GM12892 (cell line): ENCODE measurements around the gene RAD23B.

Experiments used
- DNase-seq: peaks from one replicate; pipeline ENCODE4 v3.0.0; 2011; ENCODE audit not compliant: insufficient read length
- FAIRE-seq: peaks from 2 replicates; lab custom pipeline; 2011; peaks lifted over from hg19 to GRCh38; lab: Jason Lieb, UNC
- POLR2A ChIP-seq: IDR thresholded peaks from 2 replicates; pipeline ENCODE4 v1.6.1; 2011; ENCODE audit warnings: low read depth, low read length, control low read depth
- POLR2AphosphoS5 ChIP-seq: IDR thresholded peaks from 2 replicates; pipeline ENCODE4 v1.6.1; 2011; ENCODE audit warnings: low read depth, low read length, control low read depth
- TAF1 ChIP-seq: IDR thresholded peaks from 2 replicates; pipeline ENCODE4 v1.6.1; 2011; ENCODE audit warnings: low read depth, mild to moderate bottlenecking, control low read depth, low read length, borderline replicate concordance

The RAD23B gene

DNA sequence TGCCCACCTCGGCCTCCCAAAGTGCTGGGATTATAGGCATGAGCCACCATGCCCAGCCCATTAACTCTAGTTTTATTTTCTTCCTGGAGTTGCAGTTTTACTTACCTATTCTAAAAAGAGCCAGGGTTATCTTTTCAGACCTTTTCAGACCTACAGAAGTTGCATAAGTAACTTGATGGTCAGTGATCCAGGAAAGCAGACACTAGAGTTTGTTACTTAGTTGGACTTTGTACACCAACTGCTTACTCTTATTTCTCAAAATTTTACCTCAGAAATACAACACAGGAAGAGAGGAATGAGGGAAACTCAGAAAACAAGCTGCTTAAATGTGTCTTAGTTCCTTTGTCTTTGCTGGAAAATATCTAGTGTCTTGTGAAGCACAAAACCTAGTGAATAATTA, 25.4 kb downstream of the RAD23B start:
- no peak for FAIRE-seq
- TF ChIP-seq TAF1 (no peak), POLR2AphosphoS5 (no peak), POLR2A (no peak)
- DNase-seq = no peak

DNA sequence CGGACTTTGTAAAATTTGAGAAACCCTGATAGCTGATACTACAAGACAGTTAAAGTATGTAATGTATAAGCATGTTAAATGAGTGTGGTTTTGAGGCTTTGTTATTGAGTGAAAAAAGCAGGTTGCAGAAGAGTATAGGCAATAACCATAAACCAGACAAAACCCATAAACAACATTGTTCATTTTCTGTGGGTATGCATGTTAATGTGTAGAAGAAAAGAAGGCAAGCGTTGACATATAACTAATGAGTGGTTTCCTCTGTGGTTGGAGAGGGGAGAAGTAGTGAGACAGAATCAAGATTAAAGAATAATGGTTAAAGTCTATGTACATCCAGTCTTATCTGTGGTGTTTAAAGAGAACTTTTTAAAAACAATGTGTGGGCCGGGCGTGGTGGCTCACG, 26.2 kb downstream of the RAD23B start:
- FAIRE-seq = no peak
- TF ChIP-seq POLR2A (no peak), POLR2AphosphoS5 (no peak), TAF1 (no peak)
- no peak for DNase-seq

DNA sequence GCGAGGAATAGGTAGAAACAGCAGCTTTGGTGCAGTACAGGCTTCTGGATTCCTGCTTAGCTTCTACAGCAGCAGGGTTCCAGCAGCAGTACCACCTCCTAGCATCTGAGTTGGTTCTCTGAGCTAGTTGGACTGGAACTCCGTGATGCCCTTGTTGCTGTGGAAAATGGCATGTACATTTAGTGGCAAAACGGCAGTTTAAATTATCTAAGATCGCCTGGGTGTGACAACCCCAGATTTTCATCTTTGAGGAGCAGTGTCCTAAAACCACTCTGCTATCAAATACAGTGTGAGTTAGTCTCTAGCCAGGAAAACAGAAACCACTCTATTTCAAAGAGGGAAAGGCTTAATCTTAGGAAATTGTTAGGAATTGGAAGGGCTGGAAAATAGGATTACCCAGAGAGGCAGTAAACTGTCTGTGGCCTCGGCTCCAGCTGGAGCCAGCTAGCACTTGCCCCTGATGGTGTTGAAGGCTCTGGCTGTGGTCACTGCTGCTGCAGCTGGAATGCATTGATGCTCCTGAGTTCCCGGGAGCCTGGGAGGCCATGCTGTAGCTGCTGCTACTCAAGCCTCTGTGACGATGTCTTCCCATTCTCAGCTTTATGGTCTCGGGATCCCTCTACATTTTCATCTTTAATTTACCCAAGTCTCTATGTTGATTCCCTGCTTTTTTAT, 29.4 kb downstream of the RAD23B start:
- DNase-seq (no peak), FAIRE-seq (no peak)
- no peak for TF ChIP-seq POLR2A
- TF ChIP-seq TAF1 = no peak
- TF ChIP-seq POLR2AphosphoS5 = no peak

DNA sequence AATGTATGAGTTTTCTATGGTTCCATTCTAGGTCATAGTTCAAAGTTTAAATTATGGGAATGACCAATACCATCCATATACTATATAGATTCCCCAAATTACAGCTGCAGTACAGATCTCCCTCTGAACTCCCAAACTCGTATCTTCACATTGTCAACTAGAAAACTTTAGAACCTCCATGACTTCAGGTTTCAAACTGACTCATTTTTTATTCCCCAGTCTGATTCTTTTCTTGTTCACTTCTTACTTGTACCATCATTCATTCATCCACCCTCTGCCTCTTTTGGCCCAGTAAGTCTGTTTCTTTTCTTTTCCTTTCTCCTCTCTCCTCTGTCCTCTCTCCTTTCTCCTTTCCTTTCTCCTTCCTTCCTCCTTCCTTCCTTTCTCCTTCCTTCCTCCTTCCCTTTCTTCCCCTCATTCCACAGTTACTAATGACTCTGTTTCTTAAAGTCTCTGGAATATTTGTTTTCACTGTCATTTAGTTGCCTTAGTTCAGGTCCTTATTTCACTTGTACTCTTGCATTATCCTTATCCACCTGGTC, 30.5 kb downstream of the RAD23B start:
- DNase-seq (no peak), FAIRE-seq (no peak)
- TF ChIP-seq POLR2AphosphoS5 (no peak), TAF1 (no peak), POLR2A (no peak)

DNA sequence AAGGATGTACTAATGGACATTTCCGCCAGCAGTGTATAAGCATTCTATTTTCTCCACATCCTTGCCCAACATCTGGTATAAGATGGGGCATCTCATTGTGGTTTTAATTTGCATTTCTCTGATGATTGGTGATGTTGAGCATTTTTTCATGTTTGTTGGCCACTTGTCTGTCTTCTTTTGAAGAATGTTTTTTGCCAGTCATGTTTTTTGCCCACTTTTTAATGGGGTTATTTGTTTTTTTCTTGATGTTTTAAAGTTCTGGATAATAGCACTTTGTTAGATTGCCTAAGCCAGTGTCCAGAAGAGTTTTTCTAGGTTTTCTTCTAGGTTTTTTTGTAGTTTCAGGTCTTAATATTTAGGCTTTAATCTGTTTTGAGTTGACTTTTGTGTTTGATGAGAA, 31.7 kb downstream of the RAD23B start:
- no peak for TF ChIP-seq POLR2A
- no peak for TF ChIP-seq POLR2AphosphoS5
- TF ChIP-seq TAF1 = no peak
- DNase-seq = no peak
- FAIRE-seq = no peak

DNA sequence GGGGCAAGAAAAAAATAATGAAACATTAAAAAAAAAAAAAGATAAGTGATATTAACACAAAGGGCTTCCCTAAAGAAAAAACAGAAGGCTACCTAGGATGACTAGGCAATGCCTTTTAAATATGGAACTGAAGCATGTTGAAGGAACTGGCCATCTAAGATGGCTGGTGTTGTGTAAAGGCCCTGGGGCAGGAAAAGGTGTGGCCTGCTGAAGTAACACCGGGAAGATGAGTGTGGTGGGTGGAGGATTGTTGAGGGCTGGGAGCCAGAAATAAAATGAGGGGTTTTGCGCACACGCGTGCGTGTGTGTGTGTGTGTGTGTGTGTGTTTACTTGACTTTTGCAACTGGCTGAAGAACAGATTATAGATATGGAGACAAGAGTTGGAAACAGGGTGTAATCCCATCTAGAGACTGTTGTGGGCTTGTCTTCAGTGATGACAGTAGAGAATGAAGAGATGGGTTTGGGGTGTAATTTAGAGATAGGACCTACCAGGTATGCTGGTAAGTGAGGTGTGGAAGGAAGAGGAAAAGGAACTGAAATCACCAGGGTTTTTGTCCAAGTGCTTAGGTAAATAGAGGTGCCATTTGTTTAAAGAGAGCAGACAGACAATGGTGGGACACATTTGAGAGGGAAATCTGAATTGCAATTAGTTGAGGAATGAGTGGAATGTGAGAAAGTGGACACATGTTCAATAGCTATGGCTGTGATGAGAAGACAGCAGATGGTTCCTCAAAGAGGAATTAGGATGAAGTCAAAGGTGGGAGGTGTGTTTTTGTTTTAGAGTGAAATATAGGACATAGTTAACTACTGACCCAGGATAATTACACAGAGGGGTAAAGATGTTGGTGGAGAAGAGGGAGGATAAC, 33.9 kb downstream of the RAD23B start:
- TF ChIP-seq TAF1 = no peak
- TF ChIP-seq POLR2A = no peak
- TF ChIP-seq POLR2AphosphoS5 = no peak
- FAIRE-seq (peak; percentile 9), DNase-seq (no peak)

DNA sequence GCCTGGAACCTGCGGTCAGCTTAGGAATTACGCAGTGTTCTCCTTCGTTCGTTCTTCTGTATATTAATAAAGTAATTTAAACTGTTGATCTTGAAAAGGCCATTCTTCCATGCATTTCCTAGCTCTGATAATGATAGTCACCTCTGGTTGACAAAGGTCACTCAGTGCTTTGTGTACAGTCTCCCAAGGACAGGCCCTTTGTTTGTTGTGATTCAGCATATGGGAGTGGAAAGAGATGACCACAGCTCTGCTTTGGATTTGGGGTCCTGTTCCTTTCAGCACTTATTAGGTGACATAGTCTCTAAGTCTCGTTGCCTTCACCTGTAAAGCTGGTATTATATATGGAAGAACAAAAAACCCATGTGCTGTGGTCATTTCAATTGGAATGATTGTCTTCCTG, 39.6 kb downstream of the RAD23B start:
- FAIRE-seq = no peak
- DNase-seq = no peak
- TF ChIP-seq POLR2AphosphoS5 (no peak), TAF1 (no peak), POLR2A (no peak)

DNA sequence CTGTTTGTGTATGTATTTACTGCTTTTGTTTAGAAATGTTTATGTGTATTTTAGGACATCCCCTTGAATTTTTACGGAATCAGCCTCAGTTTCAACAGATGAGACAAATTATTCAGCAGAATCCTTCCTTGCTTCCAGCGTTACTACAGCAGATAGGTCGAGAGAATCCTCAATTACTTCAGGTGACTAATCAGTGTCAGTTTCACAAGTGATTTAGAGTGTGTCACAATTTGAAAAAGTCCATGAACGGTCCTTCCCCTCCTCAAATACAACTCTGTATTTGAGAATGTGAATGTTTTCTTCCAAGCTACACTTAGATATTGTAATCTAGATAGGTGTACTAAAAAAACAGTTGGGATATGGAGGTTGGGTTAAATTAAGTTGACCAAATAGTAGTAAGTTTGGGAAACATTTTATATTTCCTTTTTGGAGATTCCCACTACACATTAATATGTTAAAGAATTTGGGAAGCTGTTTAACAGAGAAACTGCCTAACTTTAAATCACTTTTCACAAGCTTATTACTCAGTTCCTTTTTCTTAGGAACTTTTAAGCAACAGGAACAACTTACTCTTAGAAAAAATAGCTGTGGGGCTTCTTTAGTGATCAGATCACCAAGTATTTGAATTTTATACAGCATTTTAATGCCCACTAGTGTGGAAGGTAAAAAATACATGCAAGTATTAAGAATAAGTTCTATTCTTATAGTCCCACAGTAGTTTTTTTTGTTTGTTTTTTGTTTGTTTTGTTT, 40.9 kb downstream of the RAD23B start:
- no peak for TF ChIP-seq POLR2AphosphoS5
- TF ChIP-seq POLR2A = no peak
- TF ChIP-seq TAF1 = no peak
- DNase-seq = no peak
- no peak for FAIRE-seq

DNA sequence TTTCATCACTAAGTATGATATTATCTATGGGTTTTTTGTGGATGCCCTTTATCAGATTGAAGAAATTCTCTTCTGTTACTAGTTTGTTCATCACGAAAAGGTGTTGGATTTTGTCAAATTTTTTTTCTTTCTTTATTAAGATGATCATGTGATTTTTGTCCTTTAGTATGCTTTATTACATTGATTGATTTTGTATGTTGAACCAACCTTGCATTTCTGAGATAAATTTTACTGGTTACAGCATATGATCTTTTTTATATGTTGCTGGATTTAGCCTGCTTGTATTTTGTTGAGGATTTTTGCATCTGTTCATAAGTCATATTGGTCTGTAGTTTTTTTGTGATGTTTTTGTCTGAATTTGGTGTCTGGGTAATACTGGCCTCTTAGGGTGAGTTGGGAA, 42.8 kb downstream of the RAD23B start:
- no peak for DNase-seq
- TF ChIP-seq POLR2A = no peak
- no peak for TF ChIP-seq TAF1
- no peak for TF ChIP-seq POLR2AphosphoS5
- no peak for FAIRE-seq

DNA sequence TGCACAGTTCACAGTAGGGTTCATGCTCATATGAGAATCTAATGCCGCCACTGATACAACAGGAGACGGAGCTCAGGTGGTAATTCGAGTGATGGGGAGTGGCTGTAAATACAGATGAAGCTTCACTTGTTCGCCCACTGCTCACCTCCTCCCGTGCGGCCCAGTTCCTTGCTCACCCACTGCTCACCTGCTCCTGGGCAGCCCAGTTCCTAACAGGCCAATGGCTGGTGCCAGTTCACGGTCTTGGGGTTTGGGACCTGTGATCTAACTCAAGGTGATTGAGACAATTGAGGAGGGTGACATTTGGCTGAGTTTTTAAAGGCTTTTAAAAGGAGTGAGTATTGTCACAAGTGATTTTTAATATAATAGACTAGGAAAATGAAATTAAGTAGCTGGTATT, 45.4 kb downstream of the RAD23B start:
- TF ChIP-seq TAF1 (no peak), POLR2A (no peak), POLR2AphosphoS5 (no peak)
- DNase-seq (no peak), FAIRE-seq (no peak)

DNA sequence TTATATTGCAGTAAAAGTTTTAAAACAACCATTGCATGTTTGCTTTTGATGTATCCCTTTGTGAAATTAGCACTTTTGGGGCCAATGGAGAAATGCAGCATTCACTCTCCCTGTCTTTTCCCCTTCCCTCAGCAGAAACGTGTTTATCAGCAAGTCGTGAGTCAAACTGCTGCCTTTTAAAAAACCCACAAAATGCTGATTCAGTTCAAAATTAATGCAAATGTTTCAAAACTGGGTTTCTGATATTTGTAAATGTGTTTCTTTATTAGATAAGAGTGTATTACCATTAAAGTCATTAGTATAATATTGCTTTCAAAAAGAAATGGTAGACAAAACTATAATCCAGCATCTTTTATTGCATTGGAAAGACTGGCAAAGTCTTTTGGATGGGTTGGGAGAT, 47.3 kb downstream of the RAD23B start:
- FAIRE-seq (no peak), DNase-seq (no peak)
- no peak for TF ChIP-seq TAF1
- no peak for TF ChIP-seq POLR2AphosphoS5
- no peak for TF ChIP-seq POLR2A
